HEK293T (cell line): ENCODE measurements around the gene SAXO1.

ENCODE experiments used
- FOXA1 ChIP-seq: fragments of 450-650 bp; IDR thresholded peaks from 2 replicates; pipeline ENCODE4 v1.6.1; 2016; ENCODE audit warnings: mild to moderate bottlenecking
- FOXK2 ChIP-seq: fragments of 450-650 bp; IDR thresholded peaks from 2 replicates; pipeline ENCODE4 v1.6.1; 2016; ENCODE audit warnings: mild to moderate bottlenecking
- TARDBP ChIP-seq: fragments of 450-650 bp; IDR thresholded peaks from 2 replicates; pipeline ENCODE4 v1.6.1; 2016

- no peak for TF ChIP-seq FOXK2
- TF ChIP-seq FOXA1: no peak
- TF ChIP-seq TARDBP: no peak
Measured at GRCh38 chr9:18907927-18908625, 124.9 kb downstream of the SAXO1 start.
